ENCODE measurements around the gene CRHR1.

DNA sequence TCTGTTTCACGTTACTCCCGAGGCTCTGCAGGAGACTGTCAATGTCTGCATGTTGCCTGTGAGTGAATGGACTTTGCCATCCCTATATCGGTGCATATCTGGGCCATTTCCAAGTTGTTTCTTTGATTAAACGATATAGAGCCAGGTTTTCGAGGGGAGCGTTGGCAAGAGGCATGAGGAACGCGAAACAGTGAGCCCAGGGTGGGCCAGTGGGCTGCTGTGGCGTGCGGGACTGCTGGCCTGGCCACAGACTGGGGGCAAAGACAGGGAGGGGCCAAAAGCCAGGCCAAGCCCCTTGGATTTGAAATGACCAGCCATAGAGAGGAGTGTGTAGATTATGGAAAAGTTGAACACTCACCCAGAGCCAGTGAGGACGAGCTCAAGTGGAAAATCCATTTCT lies 3.5 kb downstream of the CRHR1 start:
- TF ChIP-seq GATA3 (IDR thresholded peaks at IDR 0.05; ENCODE audit: low read depth, low read length) (no peak), GATA2 (IDR thresholded peaks at IDR 0.05; ENCODE audit: low read depth, low read length) (peak; percentile 33; the same call in 1 of the 2 replicates)
